H1 (cell line): ENCODE measurements around the gene GBP2. TPM values are rescaled to one million over a fixed set of nuclear protein-coding genes. Genes with fewer than 3 reads are reported as not detected.

Experiments
- CTCF ChIA-PET: fragments of 300-600 bp; sonication (Branson Sonifier 250); formaldehyde crosslinking; loops from one replicate; lab custom pipeline; 2021; ENCODE audit not compliant: partially characterized antibody; lab: Charles Lee
- POLR2A ChIA-PET: fragments of 300-600 bp; sonication (Branson Sonifier 250); formaldehyde crosslinking; loops from one replicate; lab custom pipeline; 2021; ENCODE audit warnings: inconsistent platforms; ENCODE audit not compliant: partially characterized antibody; lab: Charles Lee
- DNase-seq, 2 experiments: peaks; one replicate each; pipeline versions ENCODE4 v3.0.0 to v3.0.0-alpha.2; 2010 to 2022; ENCODE audit warnings: low spot score in 2 of 2, low read depth in 1 of 2, mixed read lengths in 1 of 2
- FAIRE-seq: peaks from 2 replicates; lab custom pipeline; 2011; peaks lifted over from hg19 to GRCh38; lab: Jason Lieb, UNC
- H2AFZ ChIP-seq: 2 replicates; pipeline ENCODE4 v1.8.1; 2012; ENCODE audit warnings: low read length, inconsistent platforms
- H2AK5ac ChIP-seq: 2 replicates; pipeline ENCODE4 v1.6.1; 2013; ENCODE audit warnings: low read depth, low read length
- H2BK120ac ChIP-seq: replicated peaks from 2 replicates; pipeline ENCODE3; 2013; ENCODE audit warnings: low read depth, low read length, inconsistent platforms
- H2BK12ac ChIP-seq: 2 replicates; pipeline ENCODE4 v1.6.1; 2013; ENCODE audit warnings: low read depth, low read length
- H2BK15ac ChIP-seq: 2 replicates; pipeline ENCODE4 v1.6.1; 2013; ENCODE audit warnings: low read length
- H2BK20ac ChIP-seq: 2 replicates; pipeline ENCODE4 v1.6.1; 2013; ENCODE audit warnings: low read length
- H2BK5ac ChIP-seq: 2 replicates; pipeline ENCODE4 v1.6.1; 2013; ENCODE audit warnings: low read depth, low read length
- H3K14ac ChIP-seq: 2 replicates; pipeline ENCODE4 v1.6.1; 2013; ENCODE audit warnings: inconsistent platforms; ENCODE audit not compliant: insufficient read length
- H3K18ac ChIP-seq: 2 replicates; pipeline ENCODE4 v1.6.1; 2013; ENCODE audit warnings: low read length; ENCODE audit errors: extremely low read depth
- H3K23ac ChIP-seq: 2 replicates; pipeline ENCODE4 v1.6.1; 2013; ENCODE audit warnings: inconsistent platforms; ENCODE audit not compliant: insufficient read length
- H3K23me2 ChIP-seq: 2 replicates; pipeline ENCODE4 v1.6.1; 2013; ENCODE audit warnings: low read depth, low read length
- H3K27ac ChIP-seq: 2 replicates; pipeline ENCODE4 v1.6.1; 2011; ENCODE audit warnings: low read depth, low read length, inconsistent platforms
- H3K27me3 ChIP-seq, 4 experiments: replicated peaks in 1 of 4; 1 replicate in 1 of 4; 2 replicates in 3 of 4; pipeline versions ENCODE4 v1.6.1 to v1.8.1; 2011 to 2013; ENCODE audit warnings: low read length in 3 of 4, mild to moderate bottlenecking in 3 of 4, inconsistent platforms in 2 of 4, mixed read lengths in 2 of 4, moderate library complexity in 1 of 4; ENCODE audit not compliant: control insufficient read depth in 3 of 4, insufficient read depth in 3 of 4; ENCODE audit errors: extremely low read depth in 1 of 4
- H3K36me3 ChIP-seq, 4 experiments: 2 replicates each; pipeline versions ENCODE4 v1.6.1 to v1.8.1; 2011 to 2013; ENCODE audit warnings: mild to moderate bottlenecking in 4 of 4, low read length in 3 of 4, moderate library complexity in 2 of 4, control low read depth in 1 of 4, inconsistent platforms in 1 of 4; ENCODE audit not compliant: insufficient read depth in 4 of 4, control insufficient read depth in 2 of 4
- H3K4ac ChIP-seq: replicated peaks from 2 replicates; pipeline ENCODE3; 2013; ENCODE audit warnings: low read length, low read depth, mixed read lengths, inconsistent platforms; ENCODE audit not compliant: insufficient read length
- H3K4me1 ChIP-seq, 4 experiments: replicated peaks in 1 of 4; 1 replicate in 1 of 4; 2 replicates in 3 of 4; pipeline versions ENCODE4 v1.6.1 to v1.8.1; 2011 to 2013; ENCODE audit warnings: low read length in 3 of 4, inconsistent platforms in 2 of 4, mixed read lengths in 1 of 4; ENCODE audit not compliant: insufficient read depth in 4 of 4, control insufficient read depth in 3 of 4
- H3K4me2 ChIP-seq, 2 experiments: 2 replicates each; pipeline versions ENCODE4 v1.6.1 to v1.8.1; 2011 to 2013; ENCODE audit warnings: low read depth in 2 of 2, low read length in 2 of 2, control low read depth in 1 of 2, inconsistent platforms in 1 of 2, mild to moderate bottlenecking in 1 of 2; ENCODE audit not compliant: insufficient read depth in 1 of 2
- H3K4me3 ChIP-seq, 4 experiments: fragments of 200-600, 300-600 bp in 1 of 4; sonication (generic), shearing (Covaris generic), sonication (Bioruptor Twin) in 1 of 4; 2 replicates each; pipeline versions ENCODE4 v1.5.1 to v1.8.1; 2011 to 2016; ENCODE audit warnings: low read length in 4 of 4, low read depth in 3 of 4, control low read depth in 2 of 4, inconsistent platforms in 2 of 4, mild to moderate bottlenecking in 2 of 4, mixed read lengths in 1 of 4, moderate library complexity in 1 of 4; ENCODE audit not compliant: insufficient read depth in 2 of 4; ENCODE audit errors: extremely low read depth in 1 of 4
- H3K56ac ChIP-seq: replicated peaks from 2 replicates; pipeline ENCODE3; 2013; ENCODE audit warnings: low read depth, mild to moderate bottlenecking, mixed read lengths, low read length, inconsistent platforms; ENCODE audit not compliant: insufficient read length
- H3K79me1 ChIP-seq: 2 replicates; pipeline ENCODE4 v1.6.1; 2013; ENCODE audit warnings: low read depth, low read length, control low read depth
- H3K79me2 ChIP-seq, 2 experiments: 2 replicates each; pipeline versions ENCODE4 v1.6.1 to v1.8.1; 2012 to 2013; ENCODE audit warnings: low read length in 2 of 2, mild to moderate bottlenecking in 2 of 2, inconsistent platforms in 1 of 2; ENCODE audit not compliant: insufficient read depth in 2 of 2, control insufficient read depth in 1 of 2
- H3K9ac ChIP-seq, 4 experiments: replicated peaks in 1 of 4; 1 replicate in 1 of 4; 2 replicates in 3 of 4; pipeline versions ENCODE4 v1.6.1 to v1.8.1; 2011 to 2013; ENCODE audit warnings: low read depth in 3 of 4, low read length in 3 of 4, control low read depth in 2 of 4, mild to moderate bottlenecking in 2 of 4, moderate library complexity in 2 of 4, inconsistent platforms in 1 of 4; ENCODE audit errors: extremely low read depth in 1 of 4
- H3K9me3 ChIP-seq, 2 experiments: 2 replicates each; pipeline versions ENCODE4 v1.6.1 to v1.8.1; 2012 to 2013; ENCODE audit warnings: mild to moderate bottlenecking in 2 of 2, moderate library complexity in 2 of 2, control low read depth in 1 of 2, inconsistent platforms in 1 of 2, low read depth in 1 of 2, low read length in 1 of 2, mixed read lengths in 1 of 2; ENCODE audit not compliant: insufficient read depth in 2 of 2
- H4K20me1 ChIP-seq, 2 experiments: replicated peaks in 1 of 2; 2 replicates each; pipeline versions ENCODE3 to v1.8.1; 2011 to 2013; ENCODE audit warnings: inconsistent platforms in 2 of 2, low read length in 2 of 2, mild to moderate bottlenecking in 1 of 2; ENCODE audit not compliant: insufficient read depth in 2 of 2, control insufficient read depth in 1 of 2
- H4K5ac ChIP-seq: 2 replicates; pipeline ENCODE4 v1.6.1; 2013; ENCODE audit warnings: low read length, low read depth, mixed read lengths, inconsistent platforms; ENCODE audit not compliant: insufficient read length
- H4K8ac ChIP-seq: 2 replicates; pipeline ENCODE4 v1.8.0; 2013; ENCODE audit warnings: mild to moderate bottlenecking, moderate library complexity, low read length, inconsistent platforms; ENCODE audit not compliant: insufficient read depth; ENCODE audit errors: extremely low read depth
- H4K91ac ChIP-seq: replicated peaks from 2 replicates; pipeline ENCODE3; 2013; ENCODE audit warnings: low read length, mixed read lengths, inconsistent platforms; ENCODE audit not compliant: insufficient read length
- ATF2 ChIP-seq: IDR thresholded peaks from 2 replicates; pipeline ENCODE4 v1.6.1; 2012; ENCODE audit warnings: low read length, inconsistent platforms
- CHD2 ChIP-seq: IDR thresholded peaks from 2 replicates; pipeline ENCODE4 v1.6.1; 2012; ENCODE audit warnings: low read length, improper control_type of control experiment
- CREB1 ChIP-seq: IDR thresholded peaks from 2 replicates; pipeline ENCODE4 v1.6.1; 2012; ENCODE audit warnings: inconsistent platforms
- FOSL1 ChIP-seq: IDR thresholded peaks from 2 replicates; pipeline ENCODE4 v1.6.1; 2011; ENCODE audit warnings: mild to moderate bottlenecking, low read depth, low read length, moderate library complexity; ENCODE audit not compliant: insufficient read depth
- KDM5A ChIP-seq: fragments of 200-600 bp; IDR thresholded peaks from 2 replicates; pipeline ENCODE4 v1.7.1; 2012; ENCODE audit warnings: mild to moderate bottlenecking, low read length, inconsistent platforms, mixed read lengths
- MAX ChIP-seq: IDR thresholded peaks from 2 replicates; pipeline ENCODE4 v1.6.1; 2012; ENCODE audit warnings: inconsistent platforms
- POU5F1 ChIP-seq: IDR thresholded peaks from 2 replicates; pipeline ENCODE4 v1.6.1; 2011; ENCODE audit warnings: low read depth, mild to moderate bottlenecking, low read length, moderate library complexity
- RNF2 ChIP-seq: fragments of 200-900, 300-1000 bp; sonication (generic); IDR thresholded peaks from 2 replicates; pipeline ENCODE4 v1.7.1; 2016; ENCODE audit warnings: borderline replicate concordance, low read depth, mild to moderate bottlenecking, antibody characterized with exemption, low read length; ENCODE audit not compliant: poor library complexity, severe bottlenecking; ENCODE audit errors: missing control alignments
- SIX5 ChIP-seq: IDR thresholded peaks from 2 replicates; pipeline ENCODE4 v1.6.1; 2011; ENCODE audit warnings: mild to moderate bottlenecking, low read depth, low read length
- ZNF274 ChIP-seq: IDR thresholded peaks from 2 replicates; pipeline ENCODE4 v1.7.0; 2012; ENCODE audit warnings: low read length, borderline replicate concordance; ENCODE audit errors: extremely low read depth
- WGBS, 2 experiments: shearing (Covaris generic) in 1 of 2; methylation state at CpG; one replicate each; pipeline versions ENCODE4 v1.1.6 to v1.1.7; 2013 to 2015; ENCODE audit warnings: low lambda C conversion rate in 2 of 2, mixed read lengths in 2 of 2, inconsistent platforms in 1 of 2, low coverage in 1 of 2, missing lambda C conversion rate in 1 of 2; ENCODE audit not compliant: insufficient replicate concordance in 2 of 2, insufficient coverage in 1 of 2, insufficient read length in 1 of 2; ENCODE audit errors: extremely low coverage in 1 of 2, missing lambda C conversion rate in 1 of 2; 5-methylcytosine and 5-hydroxymethylcytosine counted together
- polyA plus RNA-seq, 7 experiments: library from polyadenylated mRNA; depleted of rRNA in 3 of 7; stranded (reverse) in 5 of 7; unstranded in 2 of 7; fragments of >200 nt in 5 of 7; fragments of 200-250 nt in 2 of 7; gene quantifications; 1 replicate in 5 of 7; 2 replicates in 1 of 7; 4 replicates in 1 of 7; pipeline versions ENCODE4 v1.2.1 to v1.2.3, GENCODE V29; 2011 to 2013; ENCODE audit warnings: missing spikeins in 2 of 7, mixed read lengths in 2 of 7
- total RNA-seq: library from RNA; stranded (reverse); fragmentation: NEBNext Ultra II Directional; extraction: Animal tissue kit (Norgen Biotek cat#: 25700); gene quantifications from 2 replicates; pipeline ENCODE4 v1.2.1, GENCODE V29; 2021

GBP2 gene
- total and polyA plus RNA-seq, 2 of the 8 experiments (the other 6 are each of a cell fraction or from before 2014, with no cell fraction given): not detected

- Histone ChIP-seq H3K9ac (no peak overlapping the region), H2BK15ac (no peak overlapping the region), H3K36me3 (no peaks in the 10 kb centered on the region), H4K8ac (no peak overlapping the region), H4K5ac (no peak overlapping the region), H3K9me3 (no peaks in the 10 kb centered on the region), H3K4me1 (no peaks in the 10 kb centered on the region), H3K4me2 (no peak overlapping the region), H2BK20ac (no peak overlapping the region), H3K18ac (no peak overlapping the region), H3K56ac (no peak overlapping the region), H2AK5ac (no peak overlapping the region), H3K23me2 (no peaks in the 10 kb centered on the region), H3K4me3 (no peak overlapping the region), H2BK12ac (no peak overlapping the region), H3K27ac (no peak overlapping the region), H3K27me3 (no peaks in the 10 kb centered on the region), H3K23ac (no peak overlapping the region), H4K91ac (no peak overlapping the region), H2AFZ (no peak overlapping the region), H2BK120ac (no peak overlapping the region), H3K79me1 (no peaks in the 10 kb centered on the region), H3K79me2 (no peaks in the 10 kb centered on the region), H4K20me1 (no peaks in the 10 kb centered on the region), H3K14ac (no peak overlapping the region), H3K4ac (no peak overlapping the region), H2BK5ac (no peak overlapping the region)
- ChIA-PET CTCF (interaction anchor here (1.3 to 1.6 kb wide), 2 partner anchors 89 to 91 kb away, joined by 3 to 4 read pairs; no protein-coding TSS in a partner anchor), POLR2A (no interaction called here)
- WGBS, 2 experiments: 93% methylated on average over 3 of the region's 3 CpGs; no CpG with 5 or more reads in 1 of the 2 experiments
- DNase-seq (no peak), FAIRE-seq (no peak)
- TF ChIP-seq POU5F1: no peak
- no peak for TF ChIP-seq SIX5
- TF ChIP-seq CREB1: no peak
- no peak for TF ChIP-seq FOSL1
- no peak for TF ChIP-seq KDM5A
- TF ChIP-seq RNF2: no peak
- TF ChIP-seq CHD2: no peak
- TF ChIP-seq ZNF274: no peak
- TF ChIP-seq ATF2: no peak
- no peak for TF ChIP-seq MAX
These were observed 48.6 kb upstream of the GBP2 start for GRCh38 chr1:89174491-89174890.
